H1 (cell line): Measurements from ENCODE around the gene PDIA3. TPM values are rescaled to one million over a fixed set of nuclear protein-coding genes. Genes with fewer than 3 reads are reported as not detected.

ENCODE experiments used
- CTCF ChIA-PET: fragments of 300-600 bp; sonication (Branson Sonifier 250); formaldehyde crosslinking; loops from one replicate; lab custom pipeline; 2021; ENCODE audit not compliant: partially characterized antibody; lab: Charles Lee
- POLR2A ChIA-PET: fragments of 300-600 bp; sonication (Branson Sonifier 250); formaldehyde crosslinking; loops from one replicate; lab custom pipeline; 2021; ENCODE audit warnings: inconsistent platforms; ENCODE audit not compliant: partially characterized antibody; lab: Charles Lee
- DNase-seq, 2 experiments: peaks; one replicate each; pipeline versions ENCODE4 v3.0.0 to v3.0.0-alpha.2; 2010 to 2022; ENCODE audit warnings: low spot score in 2 of 2, low read depth in 1 of 2, mixed read lengths in 1 of 2
- FAIRE-seq: peaks from 2 replicates; lab custom pipeline; 2011; peaks lifted over from hg19 to GRCh38; lab: Jason Lieb, UNC
- H2AFZ ChIP-seq: 2 replicates; pipeline ENCODE4 v1.8.1; 2012; ENCODE audit warnings: low read length, inconsistent platforms
- H2AK5ac ChIP-seq: 2 replicates; pipeline ENCODE4 v1.6.1; 2013; ENCODE audit warnings: low read depth, low read length
- H2BK120ac ChIP-seq: replicated peaks from 2 replicates; pipeline ENCODE3; 2013; ENCODE audit warnings: low read depth, low read length, inconsistent platforms
- H2BK12ac ChIP-seq: 2 replicates; pipeline ENCODE4 v1.6.1; 2013; ENCODE audit warnings: low read depth, low read length
- H2BK15ac ChIP-seq: 2 replicates; pipeline ENCODE4 v1.6.1; 2013; ENCODE audit warnings: low read length
- H2BK20ac ChIP-seq: 2 replicates; pipeline ENCODE4 v1.6.1; 2013; ENCODE audit warnings: low read length
- H2BK5ac ChIP-seq: 2 replicates; pipeline ENCODE4 v1.6.1; 2013; ENCODE audit warnings: low read depth, low read length
- H3K14ac ChIP-seq: 2 replicates; pipeline ENCODE4 v1.6.1; 2013; ENCODE audit warnings: inconsistent platforms; ENCODE audit not compliant: insufficient read length
- H3K18ac ChIP-seq: 2 replicates; pipeline ENCODE4 v1.6.1; 2013; ENCODE audit warnings: low read length; ENCODE audit errors: extremely low read depth
- H3K23ac ChIP-seq: 2 replicates; pipeline ENCODE4 v1.6.1; 2013; ENCODE audit warnings: inconsistent platforms; ENCODE audit not compliant: insufficient read length
- H3K23me2 ChIP-seq: 2 replicates; pipeline ENCODE4 v1.6.1; 2013; ENCODE audit warnings: low read depth, low read length
- H3K27ac ChIP-seq: 2 replicates; pipeline ENCODE4 v1.6.1; 2011; ENCODE audit warnings: low read depth, low read length, inconsistent platforms
- H3K27me3 ChIP-seq, 4 experiments: replicated peaks in 1 of 4; 1 replicate in 1 of 4; 2 replicates in 3 of 4; pipeline versions ENCODE4 v1.6.1 to v1.8.1; 2011 to 2013; ENCODE audit warnings: low read length in 3 of 4, mild to moderate bottlenecking in 3 of 4, inconsistent platforms in 2 of 4, mixed read lengths in 2 of 4, moderate library complexity in 1 of 4; ENCODE audit not compliant: control insufficient read depth in 3 of 4, insufficient read depth in 3 of 4; ENCODE audit errors: extremely low read depth in 1 of 4
- H3K36me3 ChIP-seq, 4 experiments: 2 replicates each; pipeline versions ENCODE4 v1.6.1 to v1.8.1; 2011 to 2013; ENCODE audit warnings: mild to moderate bottlenecking in 4 of 4, low read length in 3 of 4, moderate library complexity in 2 of 4, control low read depth in 1 of 4, inconsistent platforms in 1 of 4; ENCODE audit not compliant: insufficient read depth in 4 of 4, control insufficient read depth in 2 of 4
- H3K4ac ChIP-seq: replicated peaks from 2 replicates; pipeline ENCODE3; 2013; ENCODE audit warnings: low read length, low read depth, mixed read lengths, inconsistent platforms; ENCODE audit not compliant: insufficient read length
- H3K4me1 ChIP-seq, 4 experiments: replicated peaks in 1 of 4; 1 replicate in 1 of 4; 2 replicates in 3 of 4; pipeline versions ENCODE4 v1.6.1 to v1.8.1; 2011 to 2013; ENCODE audit warnings: low read length in 3 of 4, inconsistent platforms in 2 of 4, mixed read lengths in 1 of 4; ENCODE audit not compliant: insufficient read depth in 4 of 4, control insufficient read depth in 3 of 4
- H3K4me2 ChIP-seq, 2 experiments: 2 replicates each; pipeline versions ENCODE4 v1.6.1 to v1.8.1; 2011 to 2013; ENCODE audit warnings: low read depth in 2 of 2, low read length in 2 of 2, control low read depth in 1 of 2, inconsistent platforms in 1 of 2, mild to moderate bottlenecking in 1 of 2; ENCODE audit not compliant: insufficient read depth in 1 of 2
- H3K4me3 ChIP-seq, 4 experiments: fragments of 200-600, 300-600 bp in 1 of 4; sonication (generic), shearing (Covaris generic), sonication (Bioruptor Twin) in 1 of 4; 2 replicates each; pipeline versions ENCODE4 v1.5.1 to v1.8.1; 2011 to 2016; ENCODE audit warnings: low read length in 4 of 4, low read depth in 3 of 4, control low read depth in 2 of 4, inconsistent platforms in 2 of 4, mild to moderate bottlenecking in 2 of 4, mixed read lengths in 1 of 4, moderate library complexity in 1 of 4; ENCODE audit not compliant: insufficient read depth in 2 of 4; ENCODE audit errors: extremely low read depth in 1 of 4
- H3K56ac ChIP-seq: replicated peaks from 2 replicates; pipeline ENCODE3; 2013; ENCODE audit warnings: low read depth, mild to moderate bottlenecking, mixed read lengths, low read length, inconsistent platforms; ENCODE audit not compliant: insufficient read length
- H3K79me1 ChIP-seq: 2 replicates; pipeline ENCODE4 v1.6.1; 2013; ENCODE audit warnings: low read depth, low read length, control low read depth
- H3K79me2 ChIP-seq, 2 experiments: 2 replicates each; pipeline versions ENCODE4 v1.6.1 to v1.8.1; 2012 to 2013; ENCODE audit warnings: low read length in 2 of 2, mild to moderate bottlenecking in 2 of 2, inconsistent platforms in 1 of 2; ENCODE audit not compliant: insufficient read depth in 2 of 2, control insufficient read depth in 1 of 2
- H3K9ac ChIP-seq, 4 experiments: replicated peaks in 1 of 4; 1 replicate in 1 of 4; 2 replicates in 3 of 4; pipeline versions ENCODE4 v1.6.1 to v1.8.1; 2011 to 2013; ENCODE audit warnings: low read depth in 3 of 4, low read length in 3 of 4, control low read depth in 2 of 4, mild to moderate bottlenecking in 2 of 4, moderate library complexity in 2 of 4, inconsistent platforms in 1 of 4; ENCODE audit errors: extremely low read depth in 1 of 4
- H3K9me3 ChIP-seq, 2 experiments: 2 replicates each; pipeline versions ENCODE4 v1.6.1 to v1.8.1; 2012 to 2013; ENCODE audit warnings: mild to moderate bottlenecking in 2 of 2, moderate library complexity in 2 of 2, control low read depth in 1 of 2, inconsistent platforms in 1 of 2, low read depth in 1 of 2, low read length in 1 of 2, mixed read lengths in 1 of 2; ENCODE audit not compliant: insufficient read depth in 2 of 2
- H4K20me1 ChIP-seq, 2 experiments: replicated peaks in 1 of 2; 2 replicates each; pipeline versions ENCODE3 to v1.8.1; 2011 to 2013; ENCODE audit warnings: inconsistent platforms in 2 of 2, low read length in 2 of 2, mild to moderate bottlenecking in 1 of 2; ENCODE audit not compliant: insufficient read depth in 2 of 2, control insufficient read depth in 1 of 2
- H4K5ac ChIP-seq: 2 replicates; pipeline ENCODE4 v1.6.1; 2013; ENCODE audit warnings: low read length, low read depth, mixed read lengths, inconsistent platforms; ENCODE audit not compliant: insufficient read length
- H4K8ac ChIP-seq: 2 replicates; pipeline ENCODE4 v1.8.0; 2013; ENCODE audit warnings: mild to moderate bottlenecking, moderate library complexity, low read length, inconsistent platforms; ENCODE audit not compliant: insufficient read depth; ENCODE audit errors: extremely low read depth
- H4K91ac ChIP-seq: replicated peaks from 2 replicates; pipeline ENCODE3; 2013; ENCODE audit warnings: low read length, mixed read lengths, inconsistent platforms; ENCODE audit not compliant: insufficient read length
- WGBS, 2 experiments: shearing (Covaris generic) in 1 of 2; methylation state at CpG; one replicate each; pipeline versions ENCODE4 v1.1.6 to v1.1.7; 2013 to 2015; ENCODE audit warnings: low lambda C conversion rate in 2 of 2, mixed read lengths in 2 of 2, inconsistent platforms in 1 of 2, low coverage in 1 of 2, missing lambda C conversion rate in 1 of 2; ENCODE audit not compliant: insufficient replicate concordance in 2 of 2, insufficient coverage in 1 of 2, insufficient read length in 1 of 2; ENCODE audit errors: extremely low coverage in 1 of 2, missing lambda C conversion rate in 1 of 2; 5-methylcytosine and 5-hydroxymethylcytosine counted together
- polyA plus RNA-seq, 7 experiments: library from polyadenylated mRNA; depleted of rRNA in 3 of 7; stranded (reverse) in 5 of 7; unstranded in 2 of 7; fragments of >200 nt in 5 of 7; fragments of 200-250 nt in 2 of 7; gene quantifications; 1 replicate in 5 of 7; 2 replicates in 1 of 7; 4 replicates in 1 of 7; pipeline versions ENCODE4 v1.2.1 to v1.2.3, GENCODE V29; 2011 to 2013; ENCODE audit warnings: missing spikeins in 2 of 7, mixed read lengths in 2 of 7
- total RNA-seq: library from RNA; stranded (reverse); fragmentation: NEBNext Ultra II Directional; extraction: Animal tissue kit (Norgen Biotek cat#: 25700); gene quantifications from 2 replicates; pipeline ENCODE4 v1.2.1, GENCODE V29; 2021

PDIA3 gene
- total and polyA plus RNA-seq, 2 of the 8 experiments (the other 6 are each of a cell fraction or from before 2014, with no cell fraction given): 90.4 to 655 TPM

GRCh38 chr15:43763819-43764446, 17.7 kb downstream of the PDIA3 start:
- H3K79me2 ChIP-seq: peaks cover 0 to 3% of the 10 kb centered on the region in 2 experiments; a peak in 1 of 4 replicates
- H3K4me1 ChIP-seq: no peaks in the 10 kb centered on the region
- no peak overlapping the region for H2AK5ac ChIP-seq
- no peak overlapping the region for H3K9ac ChIP-seq
- H2BK20ac ChIP-seq: no peak overlapping the region
- H3K36me3 ChIP-seq: peaks cover 39 to 91% (median 74%) of the 10 kb centered on the region in 4 experiments
- H3K4me3 ChIP-seq: no peak overlapping the region
- WGBS, 2 experiments: 93% methylated on average over 2 of the region's 2 CpGs; no CpG with 5 or more reads in 1 of the 2 experiments
- no peak overlapping the region for H2BK15ac ChIP-seq
- ChIA-PET CTCF (no interaction called here), POLR2A (interaction anchor here (1.2 kb wide), 1 partner anchor 10 kb away, joined by 4 read pairs; no protein-coding TSS in a partner anchor)
- no peak overlapping the region for H4K91ac ChIP-seq
- no peak for FAIRE-seq
- H2BK5ac ChIP-seq: no peak overlapping the region
- H3K4me2 ChIP-seq: no peak overlapping the region
- no peak overlapping the region for H4K8ac ChIP-seq
- H2AFZ ChIP-seq: no peak overlapping the region
- no peaks in the 10 kb centered on the region for H3K23me2 ChIP-seq
- no peak overlapping the region for H3K14ac ChIP-seq
- no peak overlapping the region for H3K18ac ChIP-seq
- H4K20me1 ChIP-seq: peaks cover 3 to 4% of the 10 kb centered on the region in 2 experiments
- H3K56ac ChIP-seq: no peak overlapping the region
- H3K79me1 ChIP-seq: no peaks in the 10 kb centered on the region; the same call in 1 of the 2 replicates
- H3K27ac ChIP-seq: no peak overlapping the region
- no peak overlapping the region for H4K5ac ChIP-seq
- no peak overlapping the region for H2BK120ac ChIP-seq
- no peaks in the 10 kb centered on the region for H3K27me3 ChIP-seq
- no peak overlapping the region for H3K23ac ChIP-seq
- no peak overlapping the region for H2BK12ac ChIP-seq
- no peaks in the 10 kb centered on the region for H3K9me3 ChIP-seq
- DNase-seq: no peak
- no peak overlapping the region for H3K4ac ChIP-seq
